DND-41 (cell line): ENCODE measurements around the gene HNRNPCL1.
"Not testable (repeated sequence)": the region's sequence is repeated elsewhere in the genome, so short reads cannot be mapped to it uniquely, and the experiment has no call there.

Source experiments
- ATAC-seq: fragments of 200-7000 bp; cut with Tn5 transposase; 3 replicates; pipeline ENCODE4 v1.9.1; 2021; ENCODE audit warnings: low read depth; ENCODE audit not compliant: insufficient read depth
- DNase-seq: peaks from one replicate; pipeline ENCODE4 v3.0.0-alpha.2; 2020
- H2AFZ ChIP-seq: 2 replicates; pipeline ENCODE4 v1.6.0; 2012; ENCODE audit warnings: low read depth, low read length
- H3K27ac ChIP-seq: 2 replicates; pipeline ENCODE4 v1.5.1; 2012; ENCODE audit warnings: low read length, inconsistent platforms
- H3K27me3 ChIP-seq: fragments of 200-600 bp; sonication (generic); 2 replicates; pipeline ENCODE4 v1.6.0; 2012; ENCODE audit warnings: low read length, mild to moderate bottlenecking, inconsistent platforms; ENCODE audit not compliant: insufficient read depth, poor library complexity
- H3K36me3 ChIP-seq: 2 replicates; pipeline ENCODE4 v1.5.1; 2012; ENCODE audit warnings: low read length, inconsistent platforms; ENCODE audit not compliant: insufficient read depth
- H3K4me1 ChIP-seq: 2 replicates; pipeline ENCODE4 v1.5.1; 2012; ENCODE audit warnings: mild to moderate bottlenecking, low read length; ENCODE audit not compliant: insufficient read depth
- H3K4me2 ChIP-seq: 2 replicates; pipeline ENCODE4 v1.6.0; 2012; ENCODE audit warnings: mild to moderate bottlenecking, moderate library complexity, low read length, inconsistent platforms; ENCODE audit not compliant: insufficient read depth
- H3K4me3 ChIP-seq, 2 experiments: fragments of 200-600 bp in 1 of 2; shearing (Covaris generic) in 1 of 2; 2 replicates each; pipeline ENCODE4 v1.5.1; 2012 to 2016; ENCODE audit warnings: inconsistent platforms in 2 of 2, low read length in 2 of 2, mild to moderate bottlenecking in 2 of 2, low read depth in 1 of 2, moderate library complexity in 1 of 2
- H3K79me2 ChIP-seq: 2 replicates; pipeline ENCODE4 v1.6.0; 2012; ENCODE audit warnings: low read length, inconsistent platforms; ENCODE audit not compliant: insufficient read depth
- H3K9ac ChIP-seq: 2 replicates; pipeline ENCODE4 v1.6.0; 2012; ENCODE audit warnings: low read depth, mild to moderate bottlenecking, inconsistent platforms, low read length, moderate library complexity
- H3K9me3 ChIP-seq: 2 replicates; pipeline ENCODE4 v1.5.1; 2012; ENCODE audit warnings: low read length, moderate library complexity, mild to moderate bottlenecking, inconsistent platforms; ENCODE audit not compliant: insufficient read depth, severe bottlenecking
- H4K20me1 ChIP-seq: 2 replicates; pipeline ENCODE4 v1.6.0; 2012; ENCODE audit warnings: low read length; ENCODE audit not compliant: insufficient read depth
- CTCF ChIP-seq: IDR thresholded peaks from 2 replicates; pipeline ENCODE4 v1.5.1; 2012; ENCODE audit warnings: borderline replicate concordance, low read length, moderate library complexity, mild to moderate bottlenecking; ENCODE audit not compliant: poor library complexity, severe bottlenecking; ENCODE audit errors: extremely low read depth
- EZH2 ChIP-seq: IDR thresholded peaks from 3 replicates; pipeline ENCODE4 v1.6.1; 2012; ENCODE audit warnings: borderline replicate concordance, low read depth, mild to moderate bottlenecking, moderate library complexity, low read length, inconsistent platforms; ENCODE audit not compliant: severe bottlenecking

HNRNPCL1 gene

DNA sequence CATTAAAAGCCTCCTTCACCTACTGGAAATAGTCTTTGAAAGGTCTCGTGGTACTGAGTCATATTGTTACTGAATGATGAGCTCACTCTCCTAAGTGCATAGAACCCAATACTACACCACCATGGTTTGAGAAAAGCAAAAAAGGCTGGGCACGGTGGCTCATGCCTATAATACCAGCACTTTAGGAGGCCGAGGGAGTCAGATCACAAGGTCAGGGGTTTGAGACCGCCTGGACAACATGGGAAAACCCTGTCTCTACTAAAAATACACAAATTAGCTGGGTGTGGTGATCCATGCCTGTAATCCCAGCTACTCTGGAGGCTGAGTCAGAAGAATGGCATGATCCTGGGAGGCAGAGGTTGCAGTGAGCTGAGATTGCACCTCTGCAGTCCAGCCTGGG is 3.3 kb upstream of the HNRNPCL1 start:
- H3K9ac ChIP-seq: no peak overlapping the region
- no peak overlapping the region for H3K27ac ChIP-seq
- H3K36me3 ChIP-seq: no peaks in the 10 kb centered on the region
- ATAC-seq: no peak
- H3K4me1 ChIP-seq: no peaks in the 10 kb centered on the region
- H3K9me3 ChIP-seq: no peaks in the 10 kb centered on the region
- TF ChIP-seq EZH2: no peak
- no peak for TF ChIP-seq CTCF
- H3K27me3 ChIP-seq: no peaks in the 10 kb centered on the region
- H3K79me2 ChIP-seq: no peaks in the 10 kb centered on the region
- no peak overlapping the region for H2AFZ ChIP-seq
- no peaks in the 10 kb centered on the region for H4K20me1 ChIP-seq
- H3K4me2 ChIP-seq: no peak overlapping the region
- DNase-seq: no peak
- no peak overlapping the region for H3K4me3 ChIP-seq

DNA sequence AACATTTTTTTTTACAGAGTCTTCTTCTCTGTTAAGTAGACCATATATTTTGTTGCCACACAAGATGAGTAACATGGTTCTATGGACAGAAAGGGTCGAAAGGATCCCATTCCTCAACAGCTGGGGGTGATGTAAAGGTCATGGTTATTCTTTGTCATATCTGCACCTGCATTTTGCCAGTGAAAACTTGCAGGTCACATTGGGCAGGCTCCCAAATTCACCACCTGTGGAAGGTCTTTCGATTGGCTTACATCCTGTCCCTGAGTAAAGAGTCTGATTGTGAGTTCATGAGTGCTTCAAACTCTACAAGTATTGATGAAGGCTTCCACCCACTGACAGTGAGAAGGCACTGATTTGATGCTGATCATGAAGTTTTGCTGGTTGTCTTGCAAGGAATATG is 15.3 kb downstream of the HNRNPCL1 start:
- H3K9ac ChIP-seq, H4K20me1 ChIP-seq, H3K36me3 ChIP-seq: not testable (repeated sequence)

DNA sequence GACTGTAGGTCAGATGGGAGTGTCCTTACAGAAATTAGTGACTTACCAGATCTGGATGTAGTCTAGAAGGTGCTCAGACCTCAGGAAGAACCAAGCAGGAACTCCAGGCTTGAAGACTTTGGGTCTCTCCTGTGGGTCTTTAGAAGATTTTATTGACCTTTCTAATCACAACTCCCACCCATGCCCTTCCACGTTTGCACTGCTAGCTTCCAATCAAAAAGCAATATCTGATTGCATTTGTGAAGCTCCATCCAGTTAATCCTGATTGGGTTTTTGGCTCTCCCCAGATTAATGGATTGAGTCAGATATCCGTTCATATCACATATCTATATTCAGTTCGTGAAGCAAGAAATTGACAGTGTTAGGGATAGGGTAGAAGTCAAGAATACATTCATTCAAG is 17.2 kb downstream of the HNRNPCL1 start, which contains the start of gene PRAMEF11:
TSS of gene PRAMEF11 (minus strand) at position 101 of the 400 bp plus-strand sequence. CDS start 2,621 bp downstream, outside the sequence.
- DNase-seq, H3K4me3 ChIP-seq, H3K4me2 ChIP-seq, H3K27ac ChIP-seq, H3K79me2 ChIP-seq, H3K9me3 ChIP-seq, H3K27me3 ChIP-seq, H4K20me1 ChIP-seq, ATAC-seq, H2AFZ ChIP-seq, H3K36me3 ChIP-seq, H3K9ac ChIP-seq, H3K4me1 ChIP-seq: not testable (repeated sequence)

More for the DNA sequence above, 15.3 kb downstream of the HNRNPCL1 start:
- not testable (repeated sequence) for H3K27me3 ChIP-seq, H3K4me1 ChIP-seq, H3K9me3 ChIP-seq, H2AFZ ChIP-seq, H3K79me2 ChIP-seq, H3K27ac ChIP-seq, ATAC-seq, DNase-seq, H3K4me3 ChIP-seq, H3K4me2 ChIP-seq

DNA sequence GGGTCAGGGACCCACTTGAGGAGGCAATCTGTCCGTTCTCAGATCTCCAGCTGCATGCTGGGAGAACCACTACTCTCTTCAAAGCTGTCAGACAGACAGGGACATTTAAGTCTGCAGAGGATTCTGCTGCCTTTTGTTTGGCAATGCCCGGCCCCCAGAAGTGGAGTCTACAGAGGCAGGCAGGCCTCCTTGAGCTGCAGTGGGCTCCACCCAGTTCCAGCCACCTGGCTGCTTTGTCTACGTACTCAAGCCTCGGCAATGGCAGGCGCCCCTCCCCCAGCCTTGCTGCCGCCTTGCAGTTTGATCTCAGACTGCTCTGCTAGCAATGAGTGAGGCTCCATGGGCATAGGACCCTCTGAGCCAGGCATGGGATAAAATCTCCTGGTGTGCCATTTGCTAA is 29.5 kb downstream of the HNRNPCL1 start:
- H3K9ac ChIP-seq, H3K27ac ChIP-seq, DNase-seq, H4K20me1 ChIP-seq, H3K4me3 ChIP-seq, H3K36me3 ChIP-seq, H3K27me3 ChIP-seq, ATAC-seq, H3K9me3 ChIP-seq, H3K4me2 ChIP-seq, H3K4me1 ChIP-seq, H3K79me2 ChIP-seq, H2AFZ ChIP-seq: not testable (repeated sequence)

- H3K9ac ChIP-seq: no peak overlapping the region
These were observed 37.1 kb downstream of the HNRNPCL1 start for GRCh38 chr1:12811409-12811784.

More at GRCh38 chr1:12811409-12811784, 37.1 kb downstream of the HNRNPCL1 start:
- ATAC-seq (no peak), DNase-seq (no peak)
- no peak for TF ChIP-seq CTCF
- no peak for TF ChIP-seq EZH2
- Histone ChIP-seq H3K36me3 (no peaks in the 10 kb centered on the region), H4K20me1 (no peaks in the 10 kb centered on the region), H3K79me2 (no peaks in the 10 kb centered on the region), H3K4me2 (no peak overlapping the region), H3K4me1 (no peaks in the 10 kb centered on the region), H3K27me3 (peaks cover 4% of the 10 kb centered on the region), H3K27ac (no peak overlapping the region), H3K9me3 (no peaks in the 10 kb centered on the region), H2AFZ (no peak overlapping the region), H3K4me3 (no peak overlapping the region)
